Transverse colon (tissue), 4 donors: ENCODE data around the gene CGA.

Source experiments
- POLR2AphosphoS5 ChIP-seq, 3 donors: sonication (generic); formaldehyde crosslinking; IDR thresholded peaks; one replicate each; pipeline ENCODE4 v1.6.1; 2016; ENCODE audit warnings: antibody characterized with exemption in 3 of 3
- TF ChIP-seq, protein P1 (sequence below), 5 experiments: fragments of 200-600 bp in 3 of 5; fragments of 450-650 bp in 2 of 5; sonication (generic) in 3 of 5; IDR thresholded peaks; 1 replicate in 2 of 5; 2 replicates in 3 of 5; pipeline ENCODE4 v1.5.1; 2016 to 2017; ENCODE audit warnings: antibody characterized with exemption in 5 of 5, inconsistent platforms in 3 of 5, mild to moderate bottlenecking in 2 of 5, moderate library complexity in 1 of 5

DNA sequence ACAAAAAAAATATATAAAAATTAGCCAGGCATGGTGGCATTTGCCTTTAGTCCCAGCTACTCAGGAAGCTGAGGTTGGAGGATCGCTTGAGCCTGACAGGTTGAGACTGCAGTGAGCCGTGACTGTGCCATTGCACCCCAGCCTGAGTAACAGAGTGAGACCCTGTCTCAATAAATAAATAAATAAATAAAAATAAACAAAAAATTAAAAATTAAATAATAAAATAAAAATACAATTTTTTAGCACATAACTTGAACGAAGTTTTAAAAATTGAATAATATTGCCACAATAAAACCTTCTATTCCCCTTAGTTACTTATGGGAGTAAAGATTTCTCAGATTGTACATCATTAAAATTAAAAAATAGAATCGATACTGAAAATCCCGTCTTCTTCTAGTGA, 29.2 kb upstream of the CGA start:
- TF ChIP-seq, protein P1, sequence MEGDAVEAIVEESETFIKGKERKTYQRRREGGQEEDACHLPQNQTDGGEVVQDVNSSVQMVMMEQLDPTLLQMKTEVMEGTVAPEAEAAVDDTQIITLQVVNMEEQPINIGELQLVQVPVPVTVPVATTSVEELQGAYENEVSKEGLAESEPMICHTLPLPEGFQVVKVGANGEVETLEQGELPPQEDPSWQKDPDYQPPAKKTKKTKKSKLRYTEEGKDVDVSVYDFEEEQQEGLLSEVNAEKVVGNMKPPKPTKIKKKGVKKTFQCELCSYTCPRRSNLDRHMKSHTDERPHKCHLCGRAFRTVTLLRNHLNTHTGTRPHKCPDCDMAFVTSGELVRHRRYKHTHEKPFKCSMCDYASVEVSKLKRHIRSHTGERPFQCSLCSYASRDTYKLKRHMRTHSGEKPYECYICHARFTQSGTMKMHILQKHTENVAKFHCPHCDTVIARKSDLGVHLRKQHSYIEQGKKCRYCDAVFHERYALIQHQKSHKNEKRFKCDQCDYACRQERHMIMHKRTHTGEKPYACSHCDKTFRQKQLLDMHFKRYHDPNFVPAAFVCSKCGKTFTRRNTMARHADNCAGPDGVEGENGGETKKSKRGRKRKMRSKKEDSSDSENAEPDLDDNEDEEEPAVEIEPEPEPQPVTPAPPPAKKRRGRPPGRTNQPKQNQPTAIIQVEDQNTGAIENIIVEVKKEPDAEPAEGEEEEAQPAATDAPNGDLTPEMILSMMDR (IDR thresholded peaks at IDR 0.05), result no peak
- no peak for TF ChIP-seq POLR2AphosphoS5 (IDR thresholded peaks at IDR 0.05)
